CD8-positive, alpha-beta memory T cell (primary cell): ENCODE data around the gene ELF5. TPM values are rescaled to one million over a fixed set of nuclear protein-coding genes. Genes with fewer than 3 reads are reported as not detected.

Source experiments
- CTCF ChIA-PET: fragments of 350-600 bp; sonication (Branson Sonifier 250); formaldehyde crosslinking; loops from one replicate; lab custom pipeline; 2021; ENCODE audit warnings: antibody characterized with exemption; lab: Charles Lee
- POLR2A ChIA-PET: fragments of 350-600 bp; sonication (Branson Sonifier 250); formaldehyde crosslinking; loops from one replicate; lab custom pipeline; 2021; ENCODE audit warnings: antibody characterized with exemption; lab: Charles Lee
- DNase-seq, 5 donors: peaks; one replicate each; pipeline versions ENCODE4 v3.0.0 to v3.0.0-alpha.2; 2020 to 2022; ENCODE audit warnings: mixed read lengths in 1 of 5
- H3K27ac ChIP-seq: one replicate; pipeline ENCODE4 v1.7.0; 2013; ENCODE audit warnings: low read depth, mild to moderate bottlenecking, low read length, moderate library complexity
- H3K27me3 ChIP-seq: 2 replicates; pipeline ENCODE4 v1.7.0; 2013; ENCODE audit warnings: low read length, mild to moderate bottlenecking; ENCODE audit not compliant: insufficient read depth, poor library complexity, severe bottlenecking
- H3K36me3 ChIP-seq: 2 replicates; pipeline ENCODE4 v1.7.0; 2013; ENCODE audit warnings: mild to moderate bottlenecking, low read length, moderate library complexity; ENCODE audit not compliant: insufficient read depth
- H3K4me1 ChIP-seq: 2 replicates; pipeline ENCODE4 v1.7.0; 2013; ENCODE audit warnings: mild to moderate bottlenecking, low read length, moderate library complexity; ENCODE audit not compliant: insufficient read depth
- H3K4me3 ChIP-seq: 2 replicates; pipeline ENCODE4 v1.7.0; 2013; ENCODE audit warnings: mild to moderate bottlenecking, low read length
- H3K9me3 ChIP-seq: 2 replicates; pipeline ENCODE4 v1.7.0; 2013; ENCODE audit warnings: mild to moderate bottlenecking, low read length
- H3K27ac Mint-ChIP-seq, 8 donors: one replicate each; pipeline ENCODE4 v1.8.0; 2020 to 2021; ENCODE audit warnings: mixed read lengths in 8 of 8, mild to moderate bottlenecking in 6 of 8, inconsistent platforms in 3 of 8, moderate library complexity in 3 of 8
- H3K27me3 Mint-ChIP-seq, 2 donors: one replicate each; pipeline ENCODE4 v1.8.0; 2020 to 2021; ENCODE audit warnings: mixed read lengths in 2 of 2, mild to moderate bottlenecking in 1 of 2, moderate library complexity in 1 of 2
- H3K36me3 Mint-ChIP-seq, 3 donors: one replicate each; pipeline ENCODE4 v1.8.0; 2020 to 2021; ENCODE audit warnings: mixed read lengths in 3 of 3, inconsistent platforms in 1 of 3, mild to moderate bottlenecking in 1 of 3
- H3K4me1 Mint-ChIP-seq, 3 donors: one replicate each; pipeline ENCODE4 v1.8.0; 2020 to 2021; ENCODE audit warnings: mixed read lengths in 3 of 3, inconsistent platforms in 1 of 3, mild to moderate bottlenecking in 1 of 3
- H3K4me3 Mint-ChIP-seq, 7 donors: one replicate each; pipeline ENCODE4 v1.8.0; 2020 to 2021; ENCODE audit warnings: mixed read lengths in 7 of 7, mild to moderate bottlenecking in 6 of 7, moderate library complexity in 4 of 7, inconsistent platforms in 2 of 7
- H3K9me3 Mint-ChIP-seq, 5 donors: one replicate each; pipeline ENCODE4 v1.8.0; 2020 to 2022; ENCODE audit warnings: mixed read lengths in 5 of 5, mild to moderate bottlenecking in 3 of 5, moderate library complexity in 2 of 5, inconsistent platforms in 1 of 5
- polyA plus RNA-seq: library from polyadenylated mRNA; unstranded; fragments of 300-500 nt; fragmentation: Illumina TruSeq; gene quantifications from one replicate; pipeline ENCODE4 v1.2.3, GENCODE V29; 2021
- total RNA-seq, 2 experiments: library from RNA; stranded (reverse); gene quantifications; one replicate each; pipeline ENCODE4 v1.2.3, GENCODE V29; 2021

The ELF5 gene
- total and polyA plus RNA-seq, 3 experiments from 2014 or later: not detected

GRCh38 chr11:34468209-34468841, 45.3 kb downstream of the ELF5 start:
- H3K27ac Mint-ChIP-seq: peak overlapping the region in 1 of 8 donors; percentile 66
- no peaks in the 10 kb centered on the region for H3K9me3 ChIP-seq
- peaks cover 40 to 91% (median 46%) of the 10 kb centered on the region in 3 donors for H3K36me3 Mint-ChIP-seq
- H3K27me3 Mint-ChIP-seq: no peaks in the 10 kb centered on the region
- H3K9me3 Mint-ChIP-seq: peaks cover 9 to 19% (median 15%) of the 10 kb centered on the region in 5 donors
- H3K4me1 Mint-ChIP-seq: peaks cover 0 to 3% (median 0%) of the 10 kb centered on the region in 3 donors
- H3K4me3 Mint-ChIP-seq: no peak overlapping the region
- CTCF ChIA-PET: interaction anchor here (0.7 to 1.9 kb wide), 6 partner anchors 56 to 660 kb away, joined by 3 to 8 read pairs (median 3); no protein-coding TSS in a partner anchor
- POLR2A ChIA-PET: no interaction called here
- no peak overlapping the region for H3K4me3 ChIP-seq
- peak in 1 of 5 donors; percentile 17 for DNase-seq
- no peak overlapping the region for H3K27ac ChIP-seq
- H3K27me3 ChIP-seq: no peaks in the 10 kb centered on the region
- H3K4me1 ChIP-seq: no peaks in the 10 kb centered on the region
- H3K36me3 ChIP-seq: peaks cover 21% of the 10 kb centered on the region

GRCh38 chr11:34466802-34467488, 46.6 kb downstream of the ELF5 start:
- ChIA-PET CTCF (interaction anchor here (1.0 to 2.6 kb wide), 3 partner anchors 25 to 293 kb away, joined by 3 to 6 read pairs (median 3); no protein-coding TSS in a partner anchor), POLR2A (no interaction called here)
- no peaks in the 10 kb centered on the region for H3K27me3 Mint-ChIP-seq
- H3K9me3 ChIP-seq: no peaks in the 10 kb centered on the region
- H3K9me3 Mint-ChIP-seq: peaks cover 9 to 19% (median 15%) of the 10 kb centered on the region in 5 donors
- peaks cover 41 to 90% (median 47%) of the 10 kb centered on the region in 3 donors for H3K36me3 Mint-ChIP-seq
- H3K27ac Mint-ChIP-seq: peak overlapping the region in 1 of 8 donors; percentile 75
- H3K4me3 ChIP-seq: no peak overlapping the region
- H3K36me3 ChIP-seq: peaks cover 25% of the 10 kb centered on the region
- peaks cover 0 to 3% (median 0%) of the 10 kb centered on the region in 3 donors for H3K4me1 Mint-ChIP-seq
- H3K4me3 Mint-ChIP-seq: no peak overlapping the region
- no peak overlapping the region for H3K27ac ChIP-seq
- no peaks in the 10 kb centered on the region for H3K4me1 ChIP-seq
- no peak for DNase-seq
- no peaks in the 10 kb centered on the region for H3K27me3 ChIP-seq

GRCh38 chr11:34464591-34465051, 49.0 kb downstream of the ELF5 start:
- ChIA-PET CTCF (interaction anchor here (1.5 to 2.6 kb wide), 2 partner anchors 98 to 290 kb away, joined by 3 to 6 read pairs; no protein-coding TSS in a partner anchor), POLR2A (no interaction called here)
- H3K27ac ChIP-seq: no peak overlapping the region
- Mint-ChIP-seq H3K4me3 (peak overlapping the region in 1 of 7 donors; percentile 3), H3K4me1 (peaks cover 0 to 3% (median 0%) of the 10 kb centered on the region in 3 donors), H3K36me3 (peaks cover 41 to 89% (median 44%) of the 10 kb centered on the region in 3 donors), H3K9me3 (peaks cover 9 to 19% (median 15%) of the 10 kb centered on the region in 5 donors), H3K27ac (peak overlapping the region in 2 of 8 donors; percentile 20 to 38), H3K27me3 (no peaks in the 10 kb centered on the region)
- peaks cover 28% of the 10 kb centered on the region for H3K36me3 ChIP-seq
- H3K4me1 ChIP-seq: no peaks in the 10 kb centered on the region
- no peak for DNase-seq
- no peak overlapping the region for H3K4me3 ChIP-seq
- no peaks in the 10 kb centered on the region for H3K9me3 ChIP-seq
- H3K27me3 ChIP-seq: no peaks in the 10 kb centered on the region

- Mint-ChIP-seq H3K27ac (peak overlapping the region in 1 of 8 donors; percentile 44), H3K9me3 (peaks cover 2 to 9% (median 4%) of the 10 kb centered on the region in 5 donors), H3K27me3 (no peaks in the 10 kb centered on the region), H3K4me3 (no peak overlapping the region), H3K4me1 (peaks cover 0 to 3% (median 0%) of the 10 kb centered on the region in 3 donors), H3K36me3 (peaks cover 36 to 90% (median 47%) of the 10 kb centered on the region in 3 donors)
- Histone ChIP-seq H3K9me3 (no peaks in the 10 kb centered on the region), H3K4me1 (no peaks in the 10 kb centered on the region), H3K4me3 (no peak overlapping the region), H3K27ac (no peak overlapping the region), H3K27me3 (no peaks in the 10 kb centered on the region), H3K36me3 (peaks cover 35% of the 10 kb centered on the region)
- POLR2A ChIA-PET: no interaction called here
- DNase-seq: no peak
- CTCF ChIA-PET: no interaction called here
These were observed 52.4 kb downstream of the ELF5 start for GRCh38 chr11:34461215-34461614.

- no peak overlapping the region for H3K27ac ChIP-seq
- H3K4me1 Mint-ChIP-seq: peaks cover 0 to 3% (median 0%) of the 10 kb centered on the region in 3 donors
- H3K4me1 ChIP-seq: no peaks in the 10 kb centered on the region
- H3K9me3 Mint-ChIP-seq: no peaks in the 10 kb centered on the region
- H3K27ac Mint-ChIP-seq: no peak overlapping the region
- ChIA-PET POLR2A (no interaction called here), CTCF (interaction anchor here (1.3 kb wide), 1 partner anchor 15 kb away, joined by 3 read pairs; no protein-coding TSS in a partner anchor)
- H3K4me3 Mint-ChIP-seq: no peak overlapping the region
- peaks cover 40% of the 10 kb centered on the region for H3K36me3 ChIP-seq
- peaks cover 30 to 89% (median 42%) of the 10 kb centered on the region in 3 donors for H3K36me3 Mint-ChIP-seq
- H3K4me3 ChIP-seq: no peak overlapping the region
- no peaks in the 10 kb centered on the region for H3K27me3 ChIP-seq
- DNase-seq: no peak
- H3K27me3 Mint-ChIP-seq: no peaks in the 10 kb centered on the region
- no peaks in the 10 kb centered on the region for H3K9me3 ChIP-seq
These were observed 53.3 kb downstream of the ELF5 start for GRCh38 chr11:34460278-34460677.

GRCh38 chr11:34459507-34460162, 54.0 kb downstream of the ELF5 start:
- H3K36me3 Mint-ChIP-seq: peaks cover 27 to 90% (median 38%) of the 10 kb centered on the region in 3 donors
- H3K36me3 ChIP-seq: peaks cover 46% of the 10 kb centered on the region
- no peaks in the 10 kb centered on the region for H3K9me3 Mint-ChIP-seq
- no peak for DNase-seq
- ChIA-PET CTCF (interaction anchor here (1.3 kb wide), 1 partner anchor 15 kb away, joined by 3 read pairs; no protein-coding TSS in a partner anchor), POLR2A (no interaction called here)
- H3K27ac ChIP-seq: no peak overlapping the region
- no peak overlapping the region for H3K4me3 Mint-ChIP-seq
- H3K4me3 ChIP-seq: no peak overlapping the region
- H3K27me3 Mint-ChIP-seq: no peaks in the 10 kb centered on the region
- H3K9me3 ChIP-seq: no peaks in the 10 kb centered on the region
- H3K27ac Mint-ChIP-seq: peak overlapping the region in 1 of 8 donors; percentile 29
- peaks cover 0 to 2% (median 0%) of the 10 kb centered on the region in 3 donors for H3K4me1 Mint-ChIP-seq
- H3K27me3 ChIP-seq: no peaks in the 10 kb centered on the region
- no peaks in the 10 kb centered on the region for H3K4me1 ChIP-seq

- POLR2A ChIA-PET: no interaction called here
- no peaks in the 10 kb centered on the region for H3K27me3 Mint-ChIP-seq
- H3K4me1 Mint-ChIP-seq: no peaks in the 10 kb centered on the region
- no peak overlapping the region for H3K4me3 Mint-ChIP-seq
- Histone ChIP-seq H3K27ac (no peak overlapping the region), H3K9me3 (no peaks in the 10 kb centered on the region), H3K27me3 (no peaks in the 10 kb centered on the region), H3K4me3 (no peak overlapping the region), H3K36me3 (peaks cover 47% of the 10 kb centered on the region), H3K4me1 (no peaks in the 10 kb centered on the region)
- CTCF ChIA-PET: no interaction called here
- H3K36me3 Mint-ChIP-seq: peaks cover 17 to 90% (median 37%) of the 10 kb centered on the region in 3 donors
- no peak for DNase-seq
- H3K9me3 Mint-ChIP-seq: no peaks in the 10 kb centered on the region
- no peak overlapping the region for H3K27ac Mint-ChIP-seq
These were observed 55.1 kb downstream of the ELF5 start for GRCh38 chr11:34458525-34458924.
